HepG2 (cell line): Measurements from ENCODE around the gene DLEC1. TPM values are rescaled to one million over a fixed set of nuclear protein-coding genes. Genes with fewer than 3 reads are reported as not detected.

Source experiments
- AHR ChIP-seq: IDR thresholded peaks from 2 replicates; pipeline ENCODE4 v1.6.1; 2018; ENCODE audit warnings: missing genetic modification reagents, missing compliant biosample characterization
- BORCS8-MEF2B ChIP-seq: sonication (generic); formaldehyde crosslinking; IDR thresholded peaks from 2 replicates; pipeline ENCODE4 v1.8.0; 2022; ENCODE audit warnings: mild to moderate bottlenecking, missing genetic modification reagents
- BRCA1 ChIP-seq: sonication (generic); formaldehyde crosslinking; IDR thresholded peaks from 2 replicates; pipeline ENCODE4 v1.4.0; 2020; ENCODE audit warnings: missing genetic modification reagents
- DNMT3B ChIP-seq: conservative IDR thresholded peaks from 2 replicates; pipeline ENCODE4 v1.6.1; 2016; ENCODE audit warnings: missing biosample characterization, control low read depth
- FOSL2 ChIP-seq: sonication (generic); formaldehyde crosslinking; IDR thresholded peaks from 2 replicates; pipeline ENCODE4 v1.4.0; 2020; ENCODE audit warnings: missing genetic modification reagents
- HCFC1 ChIP-seq: fragments of 150-350 bp; IDR thresholded peaks from 2 replicates; pipeline ENCODE4 v1.6.1; 2014; ENCODE audit warnings: low read depth, low read length
- KLF6 ChIP-seq: IDR thresholded peaks from 2 replicates; pipeline ENCODE4 v1.8.0; 2016; ENCODE audit warnings: missing biosample characterization, missing genetic modification reagents
- NFIB ChIP-seq: sonication (generic); formaldehyde crosslinking; IDR thresholded peaks from 2 replicates; pipeline ENCODE4 v1.9.0; 2021; ENCODE audit warnings: missing genetic modification reagents, mild to moderate bottlenecking, borderline replicate concordance
- PHF8 ChIP-seq: sonication (generic); formaldehyde crosslinking; IDR thresholded peaks from 2 replicates; pipeline ENCODE4 v1.5.0; 2020; ENCODE audit warnings: missing genetic modification reagents
- RBM22 ChIP-seq: fragments of 200-400 bp; formaldehyde crosslinking; optimal IDR thresholded peaks from 2 replicates; pipeline ENCODE3; 2017; ENCODE audit warnings: mild to moderate bottlenecking, low read length, moderate library complexity
- REST ChIP-seq, 2 experiments: IDR thresholded peaks; 2 replicates each; pipeline ENCODE4 v1.6.1; 2011 to 2012; ENCODE audit warnings: low read length in 2 of 2, borderline replicate concordance in 1 of 2, low read depth in 1 of 2, mild to moderate bottlenecking in 1 of 2, moderate library complexity in 1 of 2
- ZNF142 ChIP-seq: sonication (generic); formaldehyde crosslinking; IDR thresholded peaks from 2 replicates; pipeline ENCODE4 v1.4.0; 2020; ENCODE audit warnings: missing genetic modification reagents
- ZNF232 ChIP-seq: sonication (generic); formaldehyde crosslinking; IDR thresholded peaks from 2 replicates; pipeline ENCODE4 v1.4.0; 2020; ENCODE audit warnings: missing genetic modification reagents, borderline replicate concordance
- ZNF256 ChIP-seq: sonication (generic); formaldehyde crosslinking; conservative IDR thresholded peaks from 2 replicates; pipeline ENCODE4 v1.4.0; 2020; ENCODE audit warnings: missing genetic modification reagents
- ZNF382 ChIP-seq: sonication (generic); formaldehyde crosslinking; IDR thresholded peaks from 2 replicates; pipeline ENCODE4 v1.5.0; 2020; ENCODE audit warnings: missing genetic modification reagents, mild to moderate bottlenecking, borderline replicate concordance
- ZNF446 ChIP-seq: sonication (generic); formaldehyde crosslinking; IDR thresholded peaks from 2 replicates; pipeline ENCODE4 v1.5.0; 2020; ENCODE audit warnings: mild to moderate bottlenecking, missing genetic modification reagents
- ZNF556 ChIP-seq: sonication (generic); formaldehyde crosslinking; IDR thresholded peaks from 2 replicates; pipeline ENCODE4 v1.4.0; 2020; ENCODE audit warnings: mild to moderate bottlenecking, missing genetic modification reagents, borderline replicate concordance
- ZNF574 ChIP-seq: sonication (generic); formaldehyde crosslinking; IDR thresholded peaks from 2 replicates; pipeline ENCODE4 v1.4.0; 2020; ENCODE audit warnings: missing genetic modification reagents
- ZSCAN12 ChIP-seq: sonication (generic); formaldehyde crosslinking; IDR thresholded peaks from 2 replicates; pipeline ENCODE4 v1.9.0; 2021; ENCODE audit warnings: mild to moderate bottlenecking, missing genetic modification reagents
- polyA plus RNA-seq, 8 experiments: library from polyadenylated mRNA; depleted of rRNA in 3 of 8; stranded (reverse) in 7 of 8; unstranded in 1 of 8; fragments of >200 nt; fragmentation: Illumina TruSeq in 4 of 8; extraction: Trizol in 4 of 8; gene quantifications; 2 replicates each; pipeline versions ENCODE4 v1.2.1 to v1.2.3, GENCODE V29; 2011 to 2016; ENCODE audit warnings: low read depth in 4 of 8, missing spikeins in 1 of 8, mixed read lengths in 1 of 8; ENCODE audit not compliant: insufficient read depth in 1 of 8
- total RNA-seq, 5 experiments: library from RNA; depleted of rRNA; stranded (reverse); fragments of >200 nt; fragmentation: Illumina TruSeq; extraction: Trizol; gene quantifications; 2 replicates each; pipeline ENCODE4 v1.2.3, GENCODE V29; 2016; ENCODE audit warnings: low read depth in 1 of 5

Gene DLEC1
- total and polyA plus RNA-seq, 2 of the 13 experiments (the other 11 are each of a cell fraction or from before 2014, with no cell fraction given): 0.09 TPM; not detected in 1

- no peak for TF ChIP-seq ZNF142 (CRISPR knock-in tag)
- no peak for TF ChIP-seq PHF8
- TF ChIP-seq BRCA1: no peak
- no peak for TF ChIP-seq ZSCAN12 (CRISPR knock-in tag)
- TF ChIP-seq DNMT3B (CRISPR knock-in tag): no peak; the same call in 1 of the 2 replicates
- no peak for TF ChIP-seq ZNF446
- TF ChIP-seq HCFC1: no peak
- TF ChIP-seq FOSL2 (CRISPR knock-in tag): peak; percentile 83
- TF ChIP-seq ZNF382 (CRISPR knock-in tag): no peak
- TF ChIP-seq REST (IDR thresholded peaks at IDR 0.05; ENCODE audit: borderline replicate concordance in 1 of 2, low read depth in 1 of 2, low read length in 2 of 2): no peak
- no peak for TF ChIP-seq ZNF556
- TF ChIP-seq AHR (CRISPR knock-in tag): no peak
- no peak for TF ChIP-seq NFIB (CRISPR knock-in tag)
- no peak for TF ChIP-seq ZNF232 (CRISPR knock-in tag)
- TF ChIP-seq KLF6 (CRISPR knock-in tag): 0 out of 2 replicates have a peak, but pooled peaks have one; percentile 29
- TF ChIP-seq ZNF574 (CRISPR knock-in tag): peak; percentile 19; the same call in 1 of the 2 replicates
- TF ChIP-seq RBM22: no peak
- no peak; the same call in 1 of the 2 replicates for TF ChIP-seq BORCS8-MEF2B (CRISPR knock-in tag)
- no peak for TF ChIP-seq ZNF256 (CRISPR knock-in tag)
Measured at GRCh38 chr3:38004415-38005075, 34.5 kb upstream of the DLEC1 start (continued).
